HEK293 (cell line): ENCODE measurements around the gene CYP27B1.
A peak's percentile ranks its signal among the peaks of the same experiment; 100 is the strongest.

Experiments used
- CTCF ChIA-PET: fragments of 350-600 bp; formaldehyde crosslinking; extraction: SDS; loops from one replicate; lab custom pipeline; 2021; ENCODE audit warnings: antibody characterized with exemption; lab: Yijun Ruan, JAX
- POLR2A ChIA-PET: fragments of 300-600 bp; formaldehyde crosslinking; extraction: SDS; loops from one replicate; lab custom pipeline; 2020; ENCODE audit warnings: antibody characterized with exemption, inconsistent platforms; lab: Yijun Ruan, JAX
- H3K27ac ChIP-seq: fragments of 200-500 bp; sonication (Bioruptor generic); 2 replicates; pipeline ENCODE4 v1.5.1; 2014; ENCODE audit warnings: low read depth, low read length, control low read depth, inconsistent platforms; ENCODE audit errors: extremely low read depth
- H3K36me3 ChIP-seq, 2 experiments: fragments of 200-500 bp in 1 of 2; sonication (Bioruptor generic) in 1 of 2; 1 replicate in 1 of 2; 2 replicates in 1 of 2; pipeline ENCODE4 v1.5.1; 2014 to 2017; ENCODE audit warnings: inconsistent platforms in 2 of 2, low read length in 2 of 2; ENCODE audit not compliant: control insufficient read depth in 2 of 2, insufficient read depth in 1 of 2
- H3K4me1 ChIP-seq: fragments of 200-500 bp; sonication (Bioruptor generic); 2 replicates; pipeline ENCODE4 v1.5.1; 2014; ENCODE audit warnings: mild to moderate bottlenecking, low read length, inconsistent platforms; ENCODE audit not compliant: control insufficient read depth, insufficient read depth
- H3K4me3 ChIP-seq: 2 replicates; pipeline ENCODE4 v1.5.1; 2011; ENCODE audit warnings: low read depth, mild to moderate bottlenecking, control low read depth, low read length, moderate library complexity
- H3K9me3 ChIP-seq: fragments of 200-500 bp; sonication (Bioruptor generic); 2 replicates; pipeline ENCODE4 v1.5.1; 2014; ENCODE audit warnings: low read depth, low read length, inconsistent platforms; ENCODE audit not compliant: control insufficient read depth, insufficient read depth
- CTCF ChIP-seq: fragments of 450-650 bp; formaldehyde crosslinking; IDR thresholded peaks from 2 replicates; pipeline ENCODE4 v1.5.1; 2016; ENCODE audit warnings: missing biosample characterization, missing genetic modification characterization
- HOXC10 ChIP-seq: sonication (generic); formaldehyde crosslinking; IDR thresholded peaks from 2 replicates; pipeline ENCODE4 v1.8.1; 2023; ENCODE audit warnings: mild to moderate bottlenecking, missing genetic modification reagents
- KLF8 ChIP-seq: fragments of 450-650 bp; formaldehyde crosslinking; IDR thresholded peaks from 2 replicates; pipeline ENCODE4 v1.5.1; 2016; ENCODE audit warnings: missing biosample characterization, missing genetic modification characterization
- OSR2 ChIP-seq: fragments of 450-650 bp; formaldehyde crosslinking; IDR thresholded peaks from 2 replicates; pipeline ENCODE4 v1.5.1; 2016; ENCODE audit warnings: missing biosample characterization, missing genetic modification characterization
- ZBTB20 ChIP-seq: fragments of 450-650 bp; formaldehyde crosslinking; IDR thresholded peaks from 2 replicates; pipeline ENCODE4 v1.5.1; 2016; ENCODE audit warnings: missing biosample characterization, missing genetic modification characterization
- ZBTB44 ChIP-seq: fragments of 450-650 bp; IDR thresholded peaks from 2 replicates; pipeline ENCODE4 v1.5.1; 2018; ENCODE audit warnings: missing biosample characterization, mild to moderate bottlenecking, missing genetic modification characterization
- ZBTB48 ChIP-seq: fragments of 450-650 bp; formaldehyde crosslinking; IDR thresholded peaks from 2 replicates; pipeline ENCODE4 v1.5.1; 2016; ENCODE audit warnings: missing biosample characterization, missing genetic modification characterization
- ZNF10 ChIP-seq: fragments of 450-650 bp; formaldehyde crosslinking; IDR thresholded peaks from 2 replicates; pipeline ENCODE4 v1.5.1; 2017; ENCODE audit warnings: missing biosample characterization, missing genetic modification characterization
- ZNF155 ChIP-seq: fragments of 450-650 bp; formaldehyde crosslinking; IDR thresholded peaks from 2 replicates; pipeline ENCODE4 v1.5.1; 2016; ENCODE audit warnings: missing biosample characterization, missing genetic modification characterization
- ZNF2 ChIP-seq: fragments of 450-650 bp; formaldehyde crosslinking; IDR thresholded peaks from 2 replicates; pipeline ENCODE4 v1.5.1; 2016; ENCODE audit warnings: missing biosample characterization, missing genetic modification characterization
- ZNF211 ChIP-seq: fragments of 450-650 bp; formaldehyde crosslinking; IDR thresholded peaks from 2 replicates; pipeline ENCODE4 v1.5.1; 2016; ENCODE audit warnings: low read depth, missing biosample characterization, missing genetic modification characterization
- ZNF239 ChIP-seq: fragments of 450-650 bp; formaldehyde crosslinking; IDR thresholded peaks from 2 replicates; pipeline ENCODE4 v1.5.1; 2016; ENCODE audit warnings: missing biosample characterization, missing genetic modification characterization
- ZNF24 ChIP-seq: fragments of 450-650 bp; formaldehyde crosslinking; IDR thresholded peaks from 2 replicates; pipeline ENCODE4 v1.5.1; 2016; ENCODE audit warnings: missing biosample characterization, missing genetic modification characterization
- ZNF248 ChIP-seq: fragments of 450-650 bp; formaldehyde crosslinking; IDR thresholded peaks from 2 replicates; pipeline ENCODE4 v1.5.1; 2017; ENCODE audit warnings: missing biosample characterization, missing genetic modification characterization
- ZNF324 ChIP-seq: fragments of 450-650 bp; formaldehyde crosslinking; IDR thresholded peaks from 2 replicates; pipeline ENCODE4 v1.5.1; 2016; ENCODE audit warnings: missing biosample characterization, missing genetic modification characterization
- ZNF416 ChIP-seq: fragments of 450-650 bp; formaldehyde crosslinking; IDR thresholded peaks from 2 replicates; pipeline ENCODE4 v1.5.1; 2016; ENCODE audit warnings: missing biosample characterization, missing genetic modification characterization
- ZNF501 ChIP-seq: fragments of 450-650 bp; formaldehyde crosslinking; IDR thresholded peaks from 2 replicates; pipeline ENCODE4 v1.5.1; 2016; ENCODE audit warnings: missing biosample characterization, missing genetic modification characterization
- ZNF549 ChIP-seq: fragments of 450-650 bp; IDR thresholded peaks from 2 replicates; pipeline ENCODE4 v1.5.1; 2018; ENCODE audit warnings: missing biosample characterization, missing genetic modification characterization, mild to moderate bottlenecking, inconsistent platforms, moderate library complexity
- ZNF555 ChIP-seq: fragments of 450-650 bp; formaldehyde crosslinking; conservative IDR thresholded peaks from 2 replicates; pipeline ENCODE4 v1.5.1; 2017; ENCODE audit warnings: missing biosample characterization, mild to moderate bottlenecking, missing genetic modification characterization, inconsistent platforms
- ZNF561 ChIP-seq: fragments of 450-650 bp; IDR thresholded peaks from 2 replicates; pipeline ENCODE4 v1.5.1; 2018; ENCODE audit warnings: missing biosample characterization, missing genetic modification characterization, borderline replicate concordance
- ZNF600 ChIP-seq: fragments of 450-650 bp; formaldehyde crosslinking; IDR thresholded peaks from 2 replicates; pipeline ENCODE4 v1.5.1; 2016; ENCODE audit warnings: missing biosample characterization, missing genetic modification characterization
- ZNF664 ChIP-seq: fragments of 450-650 bp; formaldehyde crosslinking; IDR thresholded peaks from 2 replicates; pipeline ENCODE4 v1.5.1; 2016; ENCODE audit warnings: missing biosample characterization, missing genetic modification characterization
- ZNF76 ChIP-seq: fragments of 450-650 bp; formaldehyde crosslinking; IDR thresholded peaks from 2 replicates; pipeline ENCODE4; 2016; ENCODE audit warnings: low read depth, missing biosample characterization, missing genetic modification characterization, borderline replicate concordance
- ZNF830 ChIP-seq: fragments of 450-650 bp; IDR thresholded peaks from 2 replicates; pipeline ENCODE4 v1.5.0; 2018; ENCODE audit warnings: missing biosample characterization, missing genetic modification characterization, low read depth, mild to moderate bottlenecking, moderate library complexity
- TF ChIP-seq, protein P1 (sequence below): fragments of 450-650 bp; formaldehyde crosslinking; IDR thresholded peaks from 2 replicates; pipeline ENCODE4 v1.5.1; 2016; ENCODE audit warnings: missing biosample characterization, missing genetic modification characterization
- TF ChIP-seq, protein P2 (sequence below): fragments of 450-650 bp; formaldehyde crosslinking; IDR thresholded peaks from 2 replicates; pipeline ENCODE4 v1.5.1; 2017; ENCODE audit warnings: missing biosample characterization, missing genetic modification characterization

The CYP27B1 gene

DNA sequence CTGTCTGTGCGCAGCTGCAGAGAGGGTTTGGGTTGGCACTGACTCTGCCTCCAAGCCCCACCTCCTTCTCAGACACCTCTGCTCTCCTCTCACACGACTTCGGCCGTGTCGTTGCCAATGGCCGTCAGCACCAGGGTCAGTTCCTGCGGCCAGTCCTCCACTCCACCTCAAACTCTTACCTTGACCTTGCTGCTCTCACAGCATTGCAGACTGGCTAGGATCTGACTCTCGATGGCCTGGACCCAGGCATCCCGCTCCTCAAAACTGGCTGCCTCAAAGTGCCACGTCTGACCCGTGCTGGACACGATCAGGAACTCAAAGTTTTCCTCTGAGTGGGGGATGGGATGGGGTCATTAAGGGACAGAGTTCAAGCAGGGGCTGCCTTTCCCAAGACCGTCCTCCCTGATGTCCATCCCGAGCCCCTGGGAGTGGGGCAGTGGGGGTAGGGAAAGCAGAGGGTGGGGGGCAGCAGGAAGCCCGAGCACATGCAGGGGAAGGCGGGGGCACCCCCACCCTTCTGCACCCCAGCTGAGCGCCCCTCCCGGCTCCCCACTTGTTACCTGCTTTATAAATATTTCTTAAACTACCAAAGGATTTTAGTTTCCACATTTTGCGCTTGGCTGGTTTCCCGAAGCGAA is 39.0 kb downstream of the CYP27B1 start:
- no peak overlapping the region for H3K27ac ChIP-seq
- H3K36me3 ChIP-seq: no peaks in the 10 kb centered on the region
- no peaks in the 10 kb centered on the region for H3K9me3 ChIP-seq
- ChIA-PET POLR2A (no interaction called here), CTCF (interaction anchor here (3.9 kb wide), 1 partner anchor 16 kb away, joined by 22 read pairs; the partner anchor contains the start of gene TSPAN31)
- no peak overlapping the region for H3K4me3 ChIP-seq
- TF ChIP-seq ZNF830 (tag by site-specific recombination) (no peak), ZNF600 (tag by site-specific recombination) (0 out of 2 replicates have a peak, but pooled peaks have one; percentile 5), ZNF24 (tag by site-specific recombination) (no peak), ZNF549 (tag by site-specific recombination) (no peak), ZNF324 (tag by site-specific recombination) (no peak)
- H3K4me1 ChIP-seq: no peaks in the 10 kb centered on the region

DNA sequence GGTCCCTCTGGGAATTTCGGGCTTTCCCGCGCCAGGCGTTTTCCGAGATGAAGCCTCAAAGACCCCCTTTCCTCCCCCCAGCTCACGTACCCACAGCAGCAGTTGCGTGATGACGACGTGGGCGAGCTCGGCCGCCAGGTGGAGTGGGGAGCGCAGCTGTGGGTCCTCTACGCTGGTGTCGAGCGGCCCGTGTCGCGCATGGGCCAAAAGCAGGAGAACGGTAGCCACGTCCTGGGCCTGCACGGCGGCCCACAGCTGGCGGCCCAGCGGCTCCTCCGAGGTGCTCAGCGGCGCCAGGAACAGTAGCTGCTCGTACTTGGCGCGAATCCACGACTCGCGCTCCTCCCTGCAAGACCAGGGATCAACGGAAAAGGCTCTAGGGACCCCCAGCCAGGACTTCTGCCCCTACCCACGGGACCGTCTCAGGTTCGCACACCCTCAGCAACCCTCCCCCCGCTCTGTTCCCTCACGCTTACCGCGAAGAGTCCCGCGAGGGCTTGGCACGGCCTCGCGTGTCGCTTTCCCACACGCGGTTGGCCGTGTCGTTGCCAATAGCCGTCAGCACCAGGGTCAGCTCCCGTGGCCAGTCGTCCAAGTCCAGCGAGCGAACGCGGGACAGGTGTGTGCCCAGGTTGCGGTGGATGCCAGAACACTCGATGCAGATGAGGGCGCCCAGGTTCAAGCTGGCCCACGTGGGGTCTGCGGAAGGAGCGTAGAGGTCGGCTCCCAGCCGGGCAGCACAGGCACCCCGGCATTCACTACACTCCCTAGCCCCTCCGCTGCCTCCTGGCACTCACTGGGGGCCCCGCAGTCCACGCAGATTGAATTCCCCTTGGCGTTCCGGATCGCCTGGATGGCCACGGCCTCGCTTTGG is 39.8 kb downstream of the CYP27B1 start:
- CTCF ChIA-PET: interaction anchor here (0.6 to 4.6 kb wide), 12 partner anchors 9 to 174 kb away, joined by 3 to 55 read pairs (median 7); partner anchors contain the start of genes OS9 and TSPAN31
- POLR2A ChIA-PET: interaction anchor here (0.6 to 2.2 kb wide), 5 partner anchors 8 to 223 kb away, joined by 3 to 15 read pairs (median 4); partner anchors contain the start of genes ARHGEF25, CDK4 and TSPAN31
- Histone ChIP-seq H3K4me3 (peak overlapping the region; percentile 76), H3K27ac (peak overlapping the region; percentile 82; the same call in 1 of the 2 replicates), H3K4me1 (no peaks in the 10 kb centered on the region), H3K36me3 (no peaks in the 10 kb centered on the region; a peak in 1 of 3 replicates), H3K9me3 (no peaks in the 10 kb centered on the region)
- TF ChIP-seq ZNF501: no peak
- no peak for TF ChIP-seq ZNF561 (tag by site-specific recombination)
- TF ChIP-seq, protein P1, sequence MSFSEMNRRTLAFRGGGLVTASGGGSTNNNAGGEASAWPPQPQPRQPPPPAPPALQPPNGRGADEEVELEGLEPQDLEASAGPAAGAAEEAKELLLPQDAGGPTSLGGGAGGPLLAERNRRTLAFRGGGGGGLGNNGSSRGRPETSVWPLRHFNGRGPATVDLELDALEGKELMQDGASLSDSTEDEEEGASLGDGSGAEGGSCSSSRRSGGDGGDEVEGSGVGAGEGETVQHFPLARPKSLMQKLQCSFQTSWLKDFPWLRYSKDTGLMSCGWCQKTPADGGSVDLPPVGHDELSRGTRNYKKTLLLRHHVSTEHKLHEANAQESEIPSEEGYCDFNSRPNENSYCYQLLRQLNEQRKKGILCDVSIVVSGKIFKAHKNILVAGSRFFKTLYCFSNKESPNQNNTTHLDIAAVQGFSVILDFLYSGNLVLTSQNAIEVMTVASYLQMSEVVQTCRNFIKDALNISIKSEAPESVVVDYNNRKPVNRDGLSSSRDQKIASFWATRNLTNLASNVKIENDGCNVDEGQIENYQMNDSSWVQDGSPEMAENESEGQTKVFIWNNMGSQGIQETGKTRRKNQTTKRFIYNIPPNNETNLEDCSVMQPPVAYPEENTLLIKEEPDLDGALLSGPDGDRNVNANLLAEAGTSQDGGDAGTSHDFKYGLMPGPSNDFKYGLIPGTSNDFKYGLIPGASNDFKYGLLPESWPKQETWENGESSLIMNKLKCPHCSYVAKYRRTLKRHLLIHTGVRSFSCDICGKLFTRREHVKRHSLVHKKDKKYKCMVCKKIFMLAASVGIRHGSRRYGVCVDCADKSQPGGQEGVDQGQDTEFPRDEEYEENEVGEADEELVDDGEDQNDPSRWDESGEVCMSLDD (tag by site-specific recombination): no peak
- no peak for TF ChIP-seq ZNF248 (tag by site-specific recombination)
- TF ChIP-seq ZNF664: no peak
- no peak for TF ChIP-seq OSR2
- TF ChIP-seq ZNF155: no peak
- no peak for TF ChIP-seq ZNF416 (tag by site-specific recombination)
- TF ChIP-seq ZNF239: no peak
- TF ChIP-seq ZNF10: no peak
- no peak for TF ChIP-seq ZNF211 (tag by site-specific recombination)
- TF ChIP-seq ZBTB48: peak; percentile 18; the same call in 1 of the 2 replicates
- no peak for TF ChIP-seq CTCF (tag by site-specific recombination)
- no peak for TF ChIP-seq ZNF2 (tag by site-specific recombination)
- no peak for TF ChIP-seq ZNF555 (tag by site-specific recombination)
- TF ChIP-seq KLF8 (tag by site-specific recombination): no peak
- 0 out of 2 replicates have a peak, but pooled peaks have one; percentile 12 for TF ChIP-seq HOXC10 (CRISPR knock-in tag)
- TF ChIP-seq, protein P2, sequence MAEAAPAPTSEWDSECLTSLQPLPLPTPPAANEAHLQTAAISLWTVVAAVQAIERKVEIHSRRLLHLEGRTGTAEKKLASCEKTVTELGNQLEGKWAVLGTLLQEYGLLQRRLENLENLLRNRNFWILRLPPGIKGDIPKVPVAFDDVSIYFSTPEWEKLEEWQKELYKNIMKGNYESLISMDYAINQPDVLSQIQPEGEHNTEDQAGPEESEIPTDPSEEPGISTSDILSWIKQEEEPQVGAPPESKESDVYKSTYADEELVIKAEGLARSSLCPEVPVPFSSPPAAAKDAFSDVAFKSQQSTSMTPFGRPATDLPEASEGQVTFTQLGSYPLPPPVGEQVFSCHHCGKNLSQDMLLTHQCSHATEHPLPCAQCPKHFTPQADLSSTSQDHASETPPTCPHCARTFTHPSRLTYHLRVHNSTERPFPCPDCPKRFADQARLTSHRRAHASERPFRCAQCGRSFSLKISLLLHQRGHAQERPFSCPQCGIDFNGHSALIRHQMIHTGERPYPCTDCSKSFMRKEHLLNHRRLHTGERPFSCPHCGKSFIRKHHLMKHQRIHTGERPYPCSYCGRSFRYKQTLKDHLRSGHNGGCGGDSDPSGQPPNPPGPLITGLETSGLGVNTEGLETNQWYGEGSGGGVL (tag by site-specific recombination): no peak
- TF ChIP-seq ZNF549 (tag by site-specific recombination): no peak
- no peak for TF ChIP-seq ZNF76
- TF ChIP-seq ZBTB44 (tag by site-specific recombination): no peak
- TF ChIP-seq ZBTB20 (tag by site-specific recombination): no peak
